WTC11 (cell line): ENCODE data around the gene SPHKAP. TPM values are rescaled to one million over a fixed set of nuclear protein-coding genes. Genes with fewer than 3 reads are reported as not detected.

Experiments used
- ATAC-seq: fragments of 200-7000 bp; cut with Tn5 transposase; 2 replicates; pipeline ENCODE4 v1.10.0; 2021; ENCODE audit warnings: mild to moderate bottlenecking, moderate library complexity
- CTCF ChIA-PET: fragments of 300-600 bp; sonication (Branson Sonifier 250); formaldehyde crosslinking; loops from one replicate; lab custom pipeline; 2021; ENCODE audit warnings: antibody characterized with exemption; lab: Charles Lee
- POLR2A ChIA-PET: fragments of 350-600 bp; sonication (Branson Sonifier 250); formaldehyde crosslinking; loops from one replicate; lab custom pipeline; 2021; ENCODE audit warnings: antibody characterized with exemption; lab: Charles Lee
- DNase-seq: peaks from one replicate; pipeline ENCODE4 v3.0.0; 2021; ENCODE audit warnings: low spot score
- H3K27ac Mint-ChIP-seq: 2 replicates; pipeline ENCODE4 v1.8.0; 2021; ENCODE audit warnings: mixed read lengths
- H3K27me3 Mint-ChIP-seq: 2 replicates; pipeline ENCODE4 v1.8.0; 2021; ENCODE audit warnings: low read depth, mild to moderate bottlenecking, moderate library complexity, mixed read lengths
- H3K36me3 Mint-ChIP-seq: 2 replicates; pipeline ENCODE4 v1.8.0; 2021; ENCODE audit warnings: mixed read lengths
- H3K4me1 Mint-ChIP-seq: 2 replicates; pipeline ENCODE4 v1.8.0; 2022; ENCODE audit warnings: mixed read lengths
- H3K4me3 Mint-ChIP-seq: 2 replicates; pipeline ENCODE4 v1.8.0; 2021; ENCODE audit warnings: mild to moderate bottlenecking, moderate library complexity, mixed read lengths
- H3K9me3 Mint-ChIP-seq: 2 replicates; pipeline ENCODE4 v1.8.0; 2021; ENCODE audit warnings: mixed read lengths
- AR ChIP-seq: fragments of 250-450 bp; sonication (Bioruptor Pico); IDR thresholded peaks from 2 replicates; pipeline ENCODE4 v1.9.0; 2021; ENCODE audit warnings: mild to moderate bottlenecking
- ATF1 ChIP-seq: sonication (generic); formaldehyde crosslinking; IDR thresholded peaks from 2 replicates; pipeline ENCODE4 v1.8.1; 2023; ENCODE audit warnings: mild to moderate bottlenecking, moderate library complexity, missing genetic modification reagents
- CREM ChIP-seq: sonication (generic); formaldehyde crosslinking; IDR thresholded peaks from 2 replicates; pipeline ENCODE4 v1.8.1; 2022; ENCODE audit warnings: mild to moderate bottlenecking, missing genetic modification reagents, moderate library complexity
- ETV6 ChIP-seq: sonication (generic); formaldehyde crosslinking; IDR thresholded peaks from 2 replicates; pipeline ENCODE4 v1.8.1; 2022; ENCODE audit warnings: mild to moderate bottlenecking, missing genetic modification reagents
- FOXP4 ChIP-seq: sonication (generic); formaldehyde crosslinking; IDR thresholded peaks from 2 replicates; pipeline ENCODE4 v1.8.0; 2022; ENCODE audit warnings: mild to moderate bottlenecking, missing genetic modification reagents
- JAZF1 ChIP-seq: fragments of 250-450 bp; sonication (Bioruptor Pico); IDR thresholded peaks from 2 replicates; pipeline ENCODE4 v1.9.0; 2021; ENCODE audit warnings: moderate library complexity, mild to moderate bottlenecking, inconsistent platforms
- NFATC4 ChIP-seq: fragments of 250-450 bp; sonication (Bioruptor Pico); IDR thresholded peaks from 2 replicates; pipeline ENCODE4 v1.9.0; 2021; ENCODE audit warnings: mild to moderate bottlenecking
- NFYB ChIP-seq: sonication (generic); formaldehyde crosslinking; conservative IDR thresholded peaks from 2 replicates; pipeline ENCODE4 v1.8.0; 2022; ENCODE audit warnings: low read depth, missing genetic modification reagents
- NR2C2 ChIP-seq: sonication (generic); formaldehyde crosslinking; IDR thresholded peaks from 2 replicates; pipeline ENCODE4 v1.8.0; 2022; ENCODE audit warnings: mild to moderate bottlenecking, missing genetic modification reagents
- NR3C1 ChIP-seq: sonication (generic); formaldehyde crosslinking; conservative IDR thresholded peaks from 2 replicates; pipeline ENCODE4 v1.8.1; 2023; ENCODE audit warnings: low read depth, mild to moderate bottlenecking, missing genetic modification reagents
- PREB ChIP-seq: sonication (generic); formaldehyde crosslinking; IDR thresholded peaks from 2 replicates; pipeline ENCODE4 v1.8.1; 2022; ENCODE audit warnings: mild to moderate bottlenecking, missing genetic modification reagents, moderate library complexity, borderline replicate concordance
- SMAD3 ChIP-seq: sonication (generic); formaldehyde crosslinking; IDR thresholded peaks from 2 replicates; pipeline ENCODE4 v1.8.0; 2022; ENCODE audit warnings: missing genetic modification reagents, mild to moderate bottlenecking, borderline replicate concordance
- TCF7 ChIP-seq: sonication (generic); formaldehyde crosslinking; IDR thresholded peaks from 2 replicates; pipeline ENCODE4 v1.8.0; 2022; ENCODE audit warnings: mild to moderate bottlenecking, low read depth, missing genetic modification reagents, moderate library complexity
- TEAD1 ChIP-seq: sonication (generic); formaldehyde crosslinking; IDR thresholded peaks from 2 replicates; pipeline ENCODE4 v1.8.0; 2022; ENCODE audit warnings: mild to moderate bottlenecking, missing genetic modification reagents
- ZNF121 ChIP-seq: sonication (generic); formaldehyde crosslinking; IDR thresholded peaks from 2 replicates; pipeline ENCODE4 v1.8.0; 2023; ENCODE audit warnings: missing genetic modification reagents
- ZNF263 ChIP-seq: sonication (generic); formaldehyde crosslinking; IDR thresholded peaks from 2 replicates; pipeline ENCODE4 v1.8.1; 2022; ENCODE audit warnings: low read depth, mild to moderate bottlenecking, moderate library complexity, missing genetic modification reagents
- ZNF425 ChIP-seq: fragments of 250-450 bp; sonication (Bioruptor Pico); conservative IDR thresholded peaks from 2 replicates; pipeline ENCODE4 v1.9.0; 2021; ENCODE audit warnings: mild to moderate bottlenecking
- ZNF512 ChIP-seq: sonication (generic); formaldehyde crosslinking; IDR thresholded peaks from 2 replicates; pipeline ENCODE4 v1.8.1; 2022; ENCODE audit warnings: missing genetic modification reagents, borderline replicate concordance
- ZNF532 ChIP-seq: fragments of 250-450 bp; sonication (Bioruptor Pico); IDR thresholded peaks from 2 replicates; pipeline ENCODE4 v1.9.0; 2021; ENCODE audit warnings: mild to moderate bottlenecking, borderline replicate concordance
- ZSCAN18 ChIP-seq: fragments of 250-450 bp; sonication (Bioruptor Pico); IDR thresholded peaks from 2 replicates; pipeline ENCODE4 v2.1.2; 2022; ENCODE audit warnings: mild to moderate bottlenecking, moderate library complexity
- total RNA-seq: library from RNA; stranded (reverse); gene quantifications from 3 replicates; pipeline ENCODE4 v1.2.3, GENCODE V29; 2021

The SPHKAP gene
- total RNA-seq, 1 experiment from 2014 or later = not detected

DNA sequence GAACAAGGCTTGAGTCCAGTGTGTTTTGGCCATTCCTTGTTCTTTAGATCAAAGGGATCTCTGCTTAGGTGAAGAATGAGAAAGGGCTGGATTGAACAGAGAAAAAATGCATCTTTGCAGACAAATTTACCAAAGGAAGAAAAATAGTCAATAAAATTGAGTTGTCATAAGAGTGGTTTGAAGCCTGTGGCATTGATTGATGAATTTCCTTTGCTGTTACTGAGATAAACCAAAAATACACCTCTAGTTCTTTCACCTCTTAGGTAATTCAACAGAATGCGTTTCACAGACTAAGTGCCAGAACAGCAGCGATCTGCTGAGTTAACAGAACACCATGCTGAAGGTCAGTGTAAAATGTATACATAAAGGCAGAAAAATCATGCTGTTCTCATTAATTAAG, 96.8 kb downstream of the SPHKAP start:
- POLR2A ChIA-PET = no interaction called here
- CTCF ChIA-PET = interaction anchor here (0.6 kb wide), 1 partner anchor 34 kb away, joined by 7 read pairs; no protein-coding TSS in a partner anchor
- H3K4me1 Mint-ChIP-seq = no peaks in the 10 kb centered on the region
- no peak for DNase-seq
- H3K4me3 Mint-ChIP-seq = no peak overlapping the region
- TF ChIP-seq PREB (no peak), NFATC4 (CRISPR knock-in tag) (no peak), FOXP4 (CRISPR knock-in tag) (no peak), SMAD3 (no peak), ETV6 (CRISPR knock-in tag) (no peak), NR3C1 (CRISPR knock-in tag) (no peak), ZNF121 (CRISPR knock-in tag) (no peak), AR (no peak), JAZF1 (no peak), TCF7 (CRISPR knock-in tag) (no peak), CREM (CRISPR knock-in tag) (no peak), ZNF512 (CRISPR knock-in tag) (no peak), NFYB (CRISPR knock-in tag) (no peak), NR2C2 (CRISPR knock-in tag) (no peak), ZSCAN18 (CRISPR knock-in tag) (no peak), ATF1 (CRISPR knock-in tag) (no peak), ZNF532 (no peak), ZNF425 (CRISPR knock-in tag) (no peak), ZNF263 (no peak), TEAD1 (no peak)
- no peak overlapping the region for H3K27ac Mint-ChIP-seq
- peaks cover 9% of the 10 kb centered on the region for H3K36me3 Mint-ChIP-seq
- ATAC-seq = no peak
- H3K27me3 Mint-ChIP-seq = no peaks in the 10 kb centered on the region
- H3K9me3 Mint-ChIP-seq = peaks cover 25% of the 10 kb centered on the region
